Measurements from ENCODE around the gene PRELID3B.

The PRELID3B gene

DNA sequence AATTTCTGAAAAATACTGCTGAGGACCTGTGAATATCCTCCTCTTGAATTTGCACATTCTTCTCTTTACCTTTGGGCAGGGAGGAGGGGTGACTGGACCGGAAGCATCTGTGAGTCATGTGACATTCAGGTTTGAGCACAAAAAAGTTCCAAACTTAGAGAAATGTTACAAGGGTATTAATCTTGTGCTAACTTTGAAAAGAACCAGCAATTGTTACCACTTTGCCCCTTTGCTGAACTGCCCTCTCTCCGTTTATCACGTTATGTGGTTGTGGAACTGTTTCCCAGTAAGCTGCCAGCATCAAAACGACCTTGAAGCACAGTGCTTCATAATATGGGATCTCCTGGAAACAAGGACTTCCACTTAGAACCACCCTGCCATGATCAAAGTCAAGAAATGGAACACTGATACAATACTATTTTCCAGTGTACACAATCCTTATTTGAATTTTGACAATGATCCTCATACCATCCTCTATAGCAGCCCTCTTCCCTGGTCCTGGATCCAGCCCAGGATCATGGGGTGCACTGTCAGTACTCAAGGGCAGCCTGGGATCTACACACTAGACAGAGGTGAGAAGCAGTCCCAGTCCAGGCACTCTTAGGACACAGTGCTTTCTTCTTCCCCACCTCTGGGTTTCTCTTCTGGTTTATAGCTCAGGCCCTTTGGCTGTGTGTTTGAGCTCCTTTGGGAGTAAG lies 25.6 kb downstream of the PRELID3B start:
- DNase-seq, result no peak
- TF ChIP-seq CTCF (IDR thresholded peaks at IDR 0.05; ENCODE audit: low read depth, low read length), result no peak
- Histone ChIP-seq H3K4me3 (ENCODE audit: low read depth, low read length) (no peak overlapping the region), H3K27me3 (no peaks in the 10 kb centered on the region), H3K9me3 (no peaks in the 10 kb centered on the region), H3K4me1 (peaks cover 12% of the 10 kb centered on the region), H3K36me3 (peaks cover 2% of the 10 kb centered on the region)

GRCh38 chr20:59015812-59016711 lies 26.5 kb downstream of the PRELID3B start:
- Histone ChIP-seq H3K4me3 (ENCODE audit: low read depth, low read length) (no peak overlapping the region), H3K36me3 (no peaks in the 10 kb centered on the region; the same call in 1 of the 2 replicates), H3K4me1 (peaks cover 10% of the 10 kb centered on the region), H3K9me3 (no peaks in the 10 kb centered on the region), H3K27me3 (no peaks in the 10 kb centered on the region)
- TF ChIP-seq CTCF (IDR thresholded peaks at IDR 0.05; ENCODE audit: low read depth, low read length), result no peak
- peak; percentile 55 for DNase-seq

- Histone ChIP-seq H3K27me3 (no peaks in the 10 kb centered on the region), H3K36me3 (no peaks in the 10 kb centered on the region; the same call in 1 of the 2 replicates), H3K9me3 (no peaks in the 10 kb centered on the region), H3K4me1 (peaks cover 7% of the 10 kb centered on the region), H3K4me3 (ENCODE audit: low read depth, low read length) (no peak overlapping the region)
- DNase-seq, result no peak
- TF ChIP-seq CTCF (IDR thresholded peaks at IDR 0.05; ENCODE audit: low read depth, low read length), result no peak
Measured at GRCh38 chr20:59015411-59015810, 27.2 kb downstream of the PRELID3B start.

DNA sequence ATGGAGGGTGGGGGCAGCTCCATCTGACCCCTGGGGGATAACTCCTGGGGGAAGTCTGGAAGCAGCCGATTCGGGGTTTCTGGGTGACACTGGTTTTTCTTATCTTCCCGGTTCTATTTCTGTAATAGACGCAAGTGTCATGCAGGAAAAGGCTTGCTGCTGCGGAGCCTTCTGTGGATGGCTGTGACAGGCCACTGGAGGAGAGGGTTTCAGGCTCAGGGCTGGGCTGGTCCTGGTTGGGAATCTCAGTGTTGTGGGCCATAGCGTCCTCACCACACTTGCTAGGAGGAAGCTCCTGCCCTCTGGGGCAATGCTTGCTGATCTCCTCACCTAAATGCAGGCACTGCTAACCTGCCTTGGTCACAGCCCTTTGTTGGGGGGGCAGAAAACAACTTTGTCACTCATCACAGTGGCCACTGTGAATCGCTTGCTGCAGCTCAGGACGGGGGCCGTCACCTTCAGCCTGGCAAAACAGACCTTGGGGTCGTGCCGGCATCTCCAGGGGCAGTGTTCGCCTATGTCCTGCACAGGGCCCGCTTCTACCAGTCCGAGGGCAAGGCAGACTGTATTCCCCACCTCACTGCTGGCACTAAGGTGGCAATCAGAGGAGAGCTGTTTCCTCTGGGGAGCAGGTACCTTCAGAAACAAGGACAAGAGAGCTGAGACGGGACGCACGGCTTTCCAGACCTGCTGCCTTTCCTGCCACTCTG lies 27.8 kb downstream of the PRELID3B start:
- Histone ChIP-seq H3K4me1 (peaks cover 7% of the 10 kb centered on the region), H3K9me3 (no peaks in the 10 kb centered on the region), H3K27me3 (no peaks in the 10 kb centered on the region), H3K36me3 (no peaks in the 10 kb centered on the region; the same call in 1 of the 2 replicates), H3K4me3 (ENCODE audit: low read depth, low read length) (no peak overlapping the region)
- no peak for TF ChIP-seq CTCF (IDR thresholded peaks at IDR 0.05; ENCODE audit: low read depth, low read length)
- DNase-seq, result no peak

DNA sequence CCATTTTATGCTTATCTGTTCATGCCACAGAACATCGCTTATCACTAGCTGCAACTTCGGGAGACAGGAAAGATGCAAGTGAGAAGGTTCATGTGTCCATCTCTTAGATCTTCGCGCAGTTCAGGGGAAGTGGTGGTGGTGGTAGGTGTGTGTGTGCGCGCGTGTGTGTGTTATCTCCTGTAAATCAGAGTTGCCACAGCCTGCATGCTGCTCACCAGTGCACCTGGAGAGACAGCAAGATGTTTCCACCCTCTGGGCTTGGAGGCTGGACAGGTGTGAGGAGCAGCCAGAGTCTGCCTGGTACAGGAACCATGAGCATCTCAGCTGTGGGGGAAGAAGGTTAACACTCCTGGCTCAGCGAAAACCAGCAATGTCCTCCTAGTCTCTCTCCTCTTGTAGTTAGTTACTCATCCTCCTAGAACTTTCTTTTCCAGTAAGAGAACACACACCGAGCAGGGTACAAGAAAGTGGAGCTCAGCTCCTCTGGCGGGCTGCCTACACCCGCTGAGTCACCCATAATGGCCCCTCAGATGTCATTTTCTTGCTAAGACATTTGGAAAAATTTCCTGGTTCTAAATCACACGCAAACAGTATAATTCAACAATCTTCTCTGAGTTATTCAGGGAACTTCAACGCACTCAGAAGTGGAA lies 28.5 kb downstream of the PRELID3B start:
- Histone ChIP-seq H3K4me1 (peaks cover 7% of the 10 kb centered on the region), H3K4me3 (ENCODE audit: low read depth, low read length) (no peak overlapping the region), H3K36me3 (no peaks in the 10 kb centered on the region; the same call in 1 of the 2 replicates), H3K9me3 (no peaks in the 10 kb centered on the region), H3K27me3 (no peaks in the 10 kb centered on the region)
- DNase-seq, result no peak
- no peak for TF ChIP-seq CTCF (IDR thresholded peaks at IDR 0.05; ENCODE audit: low read depth, low read length)

Data from BE2C (cell line).